ENCODE data around the gene PTPRG. TPM values are rescaled to one million over a fixed set of nuclear protein-coding genes. Genes with fewer than 3 reads are reported as not detected.
"Not testable (repeated sequence)": the region's sequence is repeated elsewhere in the genome, so short reads cannot be mapped to it uniquely, and the experiment has no call there.

Gene PTPRG
- total RNA-seq, 1 donor from 2014 or later: 40.0 TPM

DNA sequence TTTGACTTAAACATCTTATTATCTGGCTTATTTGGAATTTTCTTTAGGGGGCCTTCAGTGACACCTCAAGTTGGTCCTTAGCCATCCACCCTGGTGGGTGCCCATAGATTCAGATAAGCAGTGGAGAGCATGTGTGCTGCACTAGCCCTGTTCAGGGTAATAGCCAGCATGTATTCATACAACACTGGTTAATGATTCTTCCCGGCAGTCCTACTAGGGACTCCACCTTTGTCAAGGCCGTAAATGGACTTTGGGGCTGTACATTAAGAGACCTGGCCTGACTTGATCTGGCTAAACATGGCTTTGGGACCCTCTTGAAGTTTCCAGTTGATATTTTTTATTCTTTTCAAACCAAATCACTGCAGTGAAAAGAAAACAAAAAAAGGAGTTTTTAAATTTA, 125.8 kb downstream of the PTPRG start:
- DNase-seq: no peak

GRCh38 chr3:61687663-61688306, 126.4 kb downstream of the PTPRG start:
- no peak for DNase-seq

GRCh38 chr3:61688307-61688984, 127.1 kb downstream of the PTPRG start:
- DNase-seq: no peak

GRCh38 chr3:61690016-61690415, 128.6 kb downstream of the PTPRG start:
- DNase-seq: no peak

- no peak for DNase-seq
Measured at GRCh38 chr3:61691466-61691865, 130.1 kb downstream of the PTPRG start.

DNA sequence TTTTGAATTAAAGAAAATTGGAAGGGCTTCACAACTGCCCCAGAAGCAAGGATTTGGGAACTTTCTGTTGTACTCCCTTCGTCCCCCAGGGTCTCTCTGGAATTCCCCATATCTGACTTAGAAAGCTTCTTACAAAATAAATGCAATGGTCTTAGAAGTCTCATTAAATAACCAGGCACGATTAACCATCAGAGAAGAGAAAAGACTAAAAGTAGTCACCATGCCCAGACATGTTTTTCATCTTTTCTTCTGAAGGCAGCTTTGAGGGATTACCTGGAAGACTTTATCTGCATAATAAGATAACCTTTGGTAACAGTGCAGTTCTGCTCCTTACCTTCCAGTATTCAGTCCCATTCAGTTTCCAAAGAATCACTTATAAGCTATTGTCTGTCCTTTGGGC, 135.9 kb downstream of the PTPRG start:
- DNase-seq: no peak

- DNase-seq: not testable (repeated sequence)
Measured at GRCh38 chr3:61698278-61699072, 137.1 kb downstream of the PTPRG start.

DNA sequence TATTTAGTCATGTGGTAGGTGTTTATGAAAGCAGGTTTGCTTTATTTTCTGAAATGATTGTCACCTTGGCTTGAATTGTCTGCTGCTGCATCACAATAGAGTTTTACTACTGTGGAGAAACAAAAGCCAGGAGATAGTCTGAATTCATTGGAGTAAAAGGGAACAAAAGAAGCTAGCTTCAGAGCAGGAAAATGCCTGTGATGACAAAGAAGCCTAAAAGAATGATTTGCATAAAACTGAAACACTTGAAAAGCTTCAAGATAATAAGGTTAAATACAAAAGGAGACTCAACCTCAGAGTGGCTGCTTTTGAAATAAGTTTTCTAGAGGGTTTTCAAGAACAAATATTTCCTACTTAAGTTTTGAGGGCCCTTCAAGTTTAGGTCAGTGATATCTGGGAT, 138.3 kb downstream of the PTPRG start:
- no peak for DNase-seq

- DNase-seq: no peak
Measured at GRCh38 chr3:61701011-61701410, 139.6 kb downstream of the PTPRG start.

DNA sequence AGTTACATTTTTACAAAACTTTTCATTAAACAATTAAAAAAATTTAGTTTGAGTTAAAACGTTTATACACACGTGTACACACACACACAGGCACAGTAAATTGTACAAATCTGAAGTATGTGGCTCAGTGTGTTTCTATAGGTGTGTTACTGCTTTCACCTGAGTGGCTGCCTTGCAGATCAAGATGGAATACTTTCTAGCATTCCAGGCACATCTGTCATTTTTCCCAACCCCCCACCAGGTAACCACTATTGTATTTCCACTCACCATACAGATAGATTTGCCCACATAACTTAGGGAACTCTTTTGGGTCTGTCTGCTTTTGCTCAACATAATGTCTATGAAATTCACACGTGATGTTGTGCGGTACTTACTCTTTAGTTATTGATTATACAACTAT, 141.1 kb downstream of the PTPRG start:
- no peak for DNase-seq

DNA sequence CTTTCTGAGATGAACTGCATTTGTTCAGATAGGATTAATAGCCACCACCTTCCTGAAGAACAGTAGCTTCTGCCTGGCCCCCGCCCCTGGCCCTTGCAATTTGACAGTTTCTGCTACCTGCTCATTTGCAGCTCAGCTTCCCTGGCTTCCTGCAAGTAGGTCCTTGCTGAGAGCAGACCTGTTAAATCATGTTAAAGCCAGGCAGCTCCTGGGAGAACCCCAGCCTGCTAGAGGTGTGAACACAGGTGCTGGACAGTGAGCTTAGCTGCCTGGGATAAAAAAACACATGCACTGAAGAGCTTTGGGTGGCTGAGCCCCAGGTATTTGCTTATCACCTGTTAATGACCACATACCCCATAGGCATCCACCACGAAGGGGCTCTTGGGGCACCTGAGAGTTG, 143.4 kb downstream of the PTPRG start:
- no peak for DNase-seq

DNA sequence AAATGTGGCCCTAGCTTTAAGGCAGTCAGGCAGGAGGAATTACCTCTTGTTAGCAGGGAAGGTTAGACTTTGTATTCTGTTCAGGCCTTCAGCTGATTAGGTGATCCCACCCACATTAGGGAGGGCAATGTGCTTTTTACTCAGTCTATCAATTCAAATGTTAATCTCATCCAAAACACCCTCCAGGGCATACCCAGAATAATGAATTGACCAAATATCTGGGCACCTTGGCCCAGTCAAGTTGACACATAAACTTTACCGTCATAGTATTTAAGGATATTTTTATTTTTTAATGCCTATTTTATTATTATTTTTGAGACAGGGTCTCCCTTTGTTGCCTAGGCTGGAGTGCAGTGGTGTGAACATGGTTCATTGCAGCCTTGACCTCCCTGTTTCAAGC, 146.1 kb downstream of the PTPRG start:
- DNase-seq: no peak

GRCh38 chr3:61710920-61711319, 149.5 kb downstream of the PTPRG start:
- DNase-seq: not testable (repeated sequence)

DNA sequence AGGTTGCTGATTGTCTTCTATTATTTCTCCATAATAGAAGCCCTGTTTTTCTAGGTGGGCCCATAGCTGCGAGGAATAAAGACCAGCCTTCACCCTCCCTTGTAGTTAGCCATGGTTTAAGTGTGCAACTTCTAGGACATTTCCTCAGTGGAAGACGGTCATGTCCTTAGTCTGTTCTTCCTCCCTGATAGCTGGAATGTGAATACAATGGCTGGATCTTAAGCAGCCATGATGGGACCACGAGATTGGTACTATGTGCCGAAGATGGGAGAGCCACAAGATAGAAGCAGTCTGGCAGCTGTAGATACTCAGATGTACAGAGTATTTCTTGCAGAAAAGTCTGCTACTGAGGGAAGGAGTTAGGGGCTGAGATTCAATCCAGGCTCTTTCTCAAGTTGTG, 152.9 kb downstream of the PTPRG start:
- no peak for DNase-seq

GRCh38 chr3:61715886-61716527, 154.6 kb downstream of the PTPRG start:
- no peak for DNase-seq

- DNase-seq: not testable (repeated sequence)
Measured at GRCh38 chr3:61716693-61717092, 155.3 kb downstream of the PTPRG start.

DNA sequence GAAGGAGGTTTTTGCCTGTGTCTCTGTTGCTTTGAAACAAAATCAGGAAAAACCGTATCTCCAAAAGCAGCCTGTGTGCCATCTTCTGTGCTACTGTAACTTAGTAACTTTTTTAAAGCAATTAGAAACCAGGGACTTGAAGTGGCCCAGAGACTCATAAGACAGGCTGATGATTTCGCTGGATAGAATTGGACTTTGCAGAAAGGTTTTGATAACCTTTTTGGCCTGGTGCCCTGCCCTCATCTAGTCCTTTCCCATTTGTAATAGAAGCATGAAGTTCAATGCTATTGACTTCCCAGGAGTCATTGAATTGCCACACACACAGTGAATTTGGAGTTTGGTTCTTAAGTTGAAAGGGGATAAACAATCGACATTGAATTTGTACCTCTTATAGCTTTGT, 157.2 kb downstream of the PTPRG start:
- no peak for DNase-seq

GRCh38 chr3:61719278-61719977, 158.1 kb downstream of the PTPRG start:
- no peak for DNase-seq

- DNase-seq: no peak
Measured at GRCh38 chr3:61723038-61723437, 161.7 kb downstream of the PTPRG start.

GRCh38 chr3:61724183-61724582, 162.8 kb downstream of the PTPRG start:
- DNase-seq: no peak

- DNase-seq: no peak
Measured at GRCh38 chr3:61724801-61725200, 163.4 kb downstream of the PTPRG start.

- no peak for DNase-seq
Measured at GRCh38 chr3:61725851-61726333, 164.5 kb downstream of the PTPRG start.

Data from skin of body (tissue), 2 donors.